ENCODE measurements around the gene SMG9. TPM values are rescaled to one million over a fixed set of nuclear protein-coding genes. Genes with fewer than 3 reads are reported as not detected.

SMG9 gene
- polyA plus RNA-seq, 4 donors = 42.7 to 55.7 (median 48.0) TPM

GRCh38 chr19:43726736-43727592, 27.8 kb downstream of the SMG9 start:
- no peak for DNase-seq (ENCODE audit: low read depth in 4 of 4, low spot score in 3 of 4)

GRCh38 chr19:43725468-43725867, 29.3 kb downstream of the SMG9 start:
- no peak for DNase-seq (ENCODE audit: low read depth in 4 of 4, low spot score in 3 of 4)

GRCh38 chr19:43724896-43725295, 29.9 kb downstream of the SMG9 start:
- DNase-seq (ENCODE audit: low read depth in 4 of 4, low spot score in 3 of 4) = no peak

GRCh38 chr19:43723588-43723987, 31.2 kb downstream of the SMG9 start:
- no peak for DNase-seq (ENCODE audit: low read depth in 4 of 4, low spot score in 3 of 4)

GRCh38 chr19:43721469-43722048, 33.2 kb downstream of the SMG9 start:
- DNase-seq (ENCODE audit: low read depth in 4 of 4, low spot score in 3 of 4) = no peak

- DNase-seq (ENCODE audit: low read depth in 4 of 4, low spot score in 3 of 4) = no peak
These were observed 33.8 kb downstream of the SMG9 start for GRCh38 chr19:43720936-43721335.

- DNase-seq (ENCODE audit: low read depth in 4 of 4, low spot score in 3 of 4) = no peak
These were observed 34.8 kb downstream of the SMG9 start for GRCh38 chr19:43719918-43720317.

- DNase-seq (ENCODE audit: low read depth in 4 of 4, low spot score in 3 of 4) = no peak
These were observed 35.3 kb downstream of the SMG9 start for GRCh38 chr19:43719378-43719868.

GRCh38 chr19:43718627-43719377, 36.0 kb downstream of the SMG9 start:
- no peak for DNase-seq (ENCODE audit: low read depth in 4 of 4, low spot score in 3 of 4)

GRCh38 chr19:43715776-43716175, 39.0 kb downstream of the SMG9 start, which contains the start of gene IRGC:
Gene IRGC (plus strand): TSS chr19:43716076. CDS start chr19:43718559, 2,483 bp downstream.
- no peak for DNase-seq (ENCODE audit: low read depth in 4 of 4, low spot score in 3 of 4)

- DNase-seq (ENCODE audit: low read depth in 4 of 4, low spot score in 3 of 4) = no peak
These were observed 41.6 kb downstream of the SMG9 start for GRCh38 chr19:43713208-43713607.

GRCh38 chr19:43711751-43712355, 42.9 kb downstream of the SMG9 start:
- no peak for DNase-seq (ENCODE audit: low read depth in 4 of 4, low spot score in 3 of 4)

GRCh38 chr19:43708716-43709115, 46.0 kb downstream of the SMG9 start:
- no peak for DNase-seq (ENCODE audit: low read depth in 4 of 4, low spot score in 3 of 4)

GRCh38 chr19:43707158-43707712, 47.5 kb downstream of the SMG9 start:
- no peak for DNase-seq (ENCODE audit: low read depth in 4 of 4, low spot score in 3 of 4)

GRCh38 chr19:43705729-43706128, 49.0 kb downstream of the SMG9 start:
- no peak for DNase-seq (ENCODE audit: low read depth in 4 of 4, low spot score in 3 of 4)

- no peak for DNase-seq (ENCODE audit: low read depth in 4 of 4, low spot score in 3 of 4)
These were observed 50.6 kb downstream of the SMG9 start for GRCh38 chr19:43704002-43704705.

- DNase-seq (ENCODE audit: low read depth in 4 of 4, low spot score in 3 of 4) = no peak
These were observed 54.3 kb downstream of the SMG9 start for GRCh38 chr19:43700395-43701000.

- peak; percentile 14 to 29 (median 23) for DNase-seq (ENCODE audit: low read depth in 4 of 4, low spot score in 3 of 4)
These were observed 55.0 kb downstream of the SMG9 start for GRCh38 chr19:43699506-43700394.
